GM18951 (cell line): ENCODE measurements around the gene HDAC4.

Experiments
- POLR2A ChIP-seq: IDR thresholded peaks from 4 replicates; pipeline ENCODE4 v1.6.1; 2011; ENCODE audit warnings: mild to moderate bottlenecking; ENCODE audit not compliant: insufficient read length, insufficient read depth; ENCODE audit errors: extremely low read depth
- in situ Hi-C: fragments of 300-500 bp; cut with MboI; formaldehyde crosslinking; loops from one replicate; pipeline ENCODE4 v1.12.0; 2022; ENCODE audit warnings: low sequenced_read_pairs, mixed read lengths, inconsistent platforms; ENCODE audit not compliant: unreplicated experiment

HDAC4 gene

GRCh38 chr2:239360421-239361310 is 40.2 kb downstream of the HDAC4 start:
- TF ChIP-seq POLR2A: no peak
- in situ Hi-C loops: no loop called here

GRCh38 chr2:239360008-239360407 is 40.8 kb downstream of the HDAC4 start:
- in situ Hi-C loops: no loop called here
- TF ChIP-seq POLR2A: no peak

GRCh38 chr2:239359196-239359912 is 41.5 kb downstream of the HDAC4 start:
- in situ Hi-C loops: no loop called here
- TF ChIP-seq POLR2A: no peak

GRCh38 chr2:239358062-239358754 is 42.6 kb downstream of the HDAC4 start:
- TF ChIP-seq POLR2A: no peak
- in situ Hi-C loops: no loop called here

GRCh38 chr2:239355724-239356123 is 45.1 kb downstream of the HDAC4 start:
- no peak for TF ChIP-seq POLR2A
- in situ Hi-C loops: no loop called here

GRCh38 chr2:239355139-239355538 is 45.7 kb downstream of the HDAC4 start:
- no peak for TF ChIP-seq POLR2A
- in situ Hi-C loops: no loop called here

DNA sequence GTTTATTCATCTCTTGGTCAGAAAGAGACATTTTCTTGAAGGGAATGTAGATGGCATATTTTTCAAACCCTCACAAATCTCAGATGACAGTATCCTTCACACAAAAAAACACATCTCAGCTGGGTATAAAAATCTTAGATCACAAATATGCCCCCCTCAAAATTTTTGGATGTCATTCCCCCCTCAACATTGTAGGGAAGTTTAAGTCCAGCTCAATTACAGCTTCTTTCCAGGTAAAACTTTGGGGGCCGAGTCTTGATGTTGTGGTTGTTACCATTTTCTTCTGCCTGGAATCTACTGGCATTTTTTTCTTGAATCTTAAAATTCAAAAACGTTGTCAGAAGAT is 46.1 kb downstream of the HDAC4 start:
- in situ Hi-C loops: no loop called here

DNA sequence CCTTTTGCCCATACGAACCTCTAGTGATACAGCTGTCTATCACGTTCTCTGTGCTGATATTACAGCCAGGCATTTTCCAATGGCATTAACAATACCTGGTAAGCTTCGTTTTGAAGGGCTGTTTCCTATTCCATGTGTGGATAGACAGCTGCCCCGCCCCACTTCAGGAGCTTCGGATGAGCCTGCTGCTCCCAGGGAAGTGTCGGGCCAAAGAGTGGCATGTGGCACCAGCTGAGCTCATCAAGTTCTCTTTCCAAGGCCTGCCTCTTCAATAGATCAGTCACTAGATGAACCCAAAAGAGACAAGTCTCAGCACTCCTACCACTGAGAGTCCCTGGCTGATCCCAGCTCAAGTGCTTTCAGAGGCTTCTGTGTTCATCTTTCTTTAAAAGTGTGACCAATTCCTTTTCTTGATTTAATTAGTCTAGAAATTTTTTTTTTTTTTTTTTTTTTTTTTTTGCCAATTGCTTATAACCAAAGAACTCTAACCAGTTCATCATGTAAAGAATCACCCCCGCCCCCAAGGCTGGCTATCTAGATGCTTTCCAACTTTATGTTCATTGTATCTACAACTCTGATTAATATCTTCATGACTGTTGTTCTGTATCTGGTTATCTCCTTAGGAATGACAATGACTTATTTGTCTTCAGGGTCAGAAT is 46.6 kb downstream of the HDAC4 start:
- in situ Hi-C loops: no loop called here
- TF ChIP-seq POLR2A: no peak

More for the DNA sequence above, 46.1 kb downstream of the HDAC4 start:
- no peak for TF ChIP-seq POLR2A

GRCh38 chr2:239353692-239354091 is 47.1 kb downstream of the HDAC4 start:
- in situ Hi-C loops: no loop called here
- TF ChIP-seq POLR2A: no peak

GRCh38 chr2:239351687-239352086 is 49.1 kb downstream of the HDAC4 start:
- in situ Hi-C loops: no loop called here
- no peak for TF ChIP-seq POLR2A

- TF ChIP-seq POLR2A: no peak
- in situ Hi-C loops: no loop called here
Observed at GRCh38 chr2:239349453-239350135, 51.2 kb downstream of the HDAC4 start.
